GM21526 (cell line): ENCODE data around the gene PCDHA1.

ENCODE experiments used
- ATAC-seq: cut with Tn5 transposase; IDR thresholded peaks from one replicate; pipeline ENCODE4 v1.9.1; 2021; ENCODE audit warnings: moderate library complexity; ENCODE audit not compliant: unreplicated experiment, low FRiP score

The PCDHA1 gene

DNA sequence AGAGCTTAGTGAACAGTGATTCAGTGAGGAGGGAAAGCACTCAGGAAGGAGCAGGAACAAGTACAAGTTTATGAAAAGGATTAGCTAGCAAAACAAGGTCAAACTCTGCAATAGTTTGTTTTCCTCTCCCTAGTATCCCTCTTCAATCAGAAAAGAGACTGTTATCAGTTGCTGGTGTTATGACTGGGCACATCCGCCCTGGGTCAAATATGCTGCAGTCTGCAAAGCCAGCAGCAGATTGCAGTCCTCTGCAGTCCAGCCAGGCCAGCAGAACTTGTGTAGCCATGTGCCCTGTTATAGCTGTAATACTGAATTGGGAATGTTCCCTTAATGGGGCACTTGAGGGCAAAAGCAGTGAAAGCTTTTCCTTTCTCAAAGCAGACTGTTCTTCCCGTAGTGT is 192.3 kb downstream of the PCDHA1 start:
- no peak for ATAC-seq

DNA sequence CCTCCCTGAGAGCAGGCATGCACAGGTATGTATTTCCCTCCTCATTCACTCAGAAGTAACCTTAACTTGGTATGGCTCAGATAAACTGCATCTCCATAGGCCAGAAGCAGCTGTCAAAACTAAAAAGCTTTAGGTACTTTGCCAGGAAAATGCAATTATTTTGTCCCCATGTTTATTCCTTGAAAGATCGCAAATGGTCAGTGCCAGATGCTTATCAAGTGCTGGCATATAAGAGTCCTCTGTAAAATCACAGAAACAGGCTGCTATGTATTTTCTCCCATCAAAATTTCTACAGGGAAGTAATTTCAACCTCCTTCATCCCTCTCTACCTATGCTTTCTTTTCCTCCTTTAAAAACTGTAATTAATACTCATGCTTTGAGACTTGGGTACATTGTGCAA is 193.0 kb downstream of the PCDHA1 start:
- ATAC-seq = no peak

DNA sequence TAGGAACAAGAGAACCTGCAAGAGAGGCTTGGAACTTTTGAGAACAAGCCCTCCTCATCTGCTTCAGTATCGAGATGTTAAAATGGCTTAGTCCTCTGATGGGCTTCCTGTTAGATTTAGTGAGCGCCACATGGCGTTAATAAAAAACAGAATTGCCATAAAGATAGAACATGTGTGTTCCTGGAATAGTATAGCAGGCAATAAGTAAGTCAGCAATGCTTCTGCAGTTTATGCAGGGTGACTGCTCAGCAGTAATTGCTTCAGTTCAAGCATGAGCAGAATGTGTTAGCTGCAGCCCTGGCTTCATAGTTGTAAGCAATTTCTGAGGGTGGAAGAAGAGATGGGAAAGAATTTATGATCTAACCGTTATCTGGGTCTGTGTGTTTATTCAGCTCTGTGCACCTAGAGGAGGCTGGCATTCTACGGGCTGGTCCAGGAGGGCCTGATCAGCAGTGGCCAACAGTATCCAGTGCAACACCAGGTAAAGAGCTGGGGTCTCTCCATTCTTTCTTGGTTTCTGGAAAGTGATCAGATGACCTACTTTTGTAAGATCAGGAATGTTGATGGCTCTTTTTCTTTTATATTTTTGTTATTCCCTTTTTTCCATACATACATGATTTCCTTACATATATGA is 196.3 kb downstream of the PCDHA1 start:
- no peak for ATAC-seq

DNA sequence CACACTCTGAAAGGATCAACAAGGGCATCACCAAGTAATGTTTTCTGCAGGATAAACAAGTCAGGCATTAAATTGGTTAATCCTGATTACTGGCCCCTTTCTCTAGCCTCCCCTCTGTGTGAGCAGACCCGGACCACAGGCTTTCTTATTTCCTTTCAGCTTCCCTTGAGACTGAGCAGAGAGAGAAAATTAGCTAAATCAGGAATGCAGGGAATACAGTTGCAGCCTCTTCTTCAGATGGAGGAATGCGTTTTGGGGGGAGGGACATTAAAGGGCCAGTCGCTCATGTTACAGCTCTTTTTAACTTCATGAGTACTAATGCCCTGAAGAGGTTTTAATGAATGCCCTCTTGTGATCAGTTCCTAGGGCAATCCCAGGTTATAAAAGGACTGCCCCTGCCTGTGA is 200.2 kb downstream of the PCDHA1 start:
- ATAC-seq = no peak

DNA sequence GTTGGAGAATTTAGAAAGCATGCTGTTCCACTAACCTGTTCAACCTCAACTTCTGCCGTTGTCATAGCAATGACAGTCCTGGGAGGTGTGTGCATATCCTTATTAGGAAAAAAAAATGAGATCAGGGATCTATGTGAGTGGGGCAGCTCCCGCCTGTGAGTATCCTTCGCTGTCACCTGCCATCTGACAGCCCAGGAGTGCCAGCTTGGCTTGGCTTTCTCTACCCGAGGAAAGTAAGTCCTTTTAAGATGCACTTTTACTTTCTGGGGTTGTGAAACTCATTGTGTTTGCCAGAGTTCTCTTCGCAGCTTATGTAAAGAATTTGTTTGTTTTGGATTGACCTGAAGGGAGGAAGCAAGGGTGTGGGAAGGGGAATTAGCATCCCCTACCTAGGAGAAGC is 202.2 kb downstream of the PCDHA1 start:
- ATAC-seq = no peak

DNA sequence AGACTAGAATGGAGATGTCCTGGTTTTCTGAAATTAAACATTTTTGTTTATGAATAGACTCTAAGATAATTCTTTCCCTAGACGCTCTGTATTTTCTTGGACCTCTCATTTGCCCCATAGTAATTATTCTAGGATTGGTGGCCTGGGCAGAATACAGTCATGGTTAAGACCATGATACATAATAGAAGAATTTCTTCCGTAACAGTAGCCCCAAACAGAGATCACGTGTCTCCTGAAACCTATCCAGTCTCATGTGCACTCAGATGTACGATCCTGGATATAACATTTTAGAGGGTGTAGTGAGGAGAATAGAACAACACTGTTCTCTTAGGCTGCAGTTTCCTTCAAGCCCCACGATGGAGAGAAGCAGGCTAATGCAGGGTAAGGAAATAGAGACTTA is 202.7 kb downstream of the PCDHA1 start:
- no peak for ATAC-seq

DNA sequence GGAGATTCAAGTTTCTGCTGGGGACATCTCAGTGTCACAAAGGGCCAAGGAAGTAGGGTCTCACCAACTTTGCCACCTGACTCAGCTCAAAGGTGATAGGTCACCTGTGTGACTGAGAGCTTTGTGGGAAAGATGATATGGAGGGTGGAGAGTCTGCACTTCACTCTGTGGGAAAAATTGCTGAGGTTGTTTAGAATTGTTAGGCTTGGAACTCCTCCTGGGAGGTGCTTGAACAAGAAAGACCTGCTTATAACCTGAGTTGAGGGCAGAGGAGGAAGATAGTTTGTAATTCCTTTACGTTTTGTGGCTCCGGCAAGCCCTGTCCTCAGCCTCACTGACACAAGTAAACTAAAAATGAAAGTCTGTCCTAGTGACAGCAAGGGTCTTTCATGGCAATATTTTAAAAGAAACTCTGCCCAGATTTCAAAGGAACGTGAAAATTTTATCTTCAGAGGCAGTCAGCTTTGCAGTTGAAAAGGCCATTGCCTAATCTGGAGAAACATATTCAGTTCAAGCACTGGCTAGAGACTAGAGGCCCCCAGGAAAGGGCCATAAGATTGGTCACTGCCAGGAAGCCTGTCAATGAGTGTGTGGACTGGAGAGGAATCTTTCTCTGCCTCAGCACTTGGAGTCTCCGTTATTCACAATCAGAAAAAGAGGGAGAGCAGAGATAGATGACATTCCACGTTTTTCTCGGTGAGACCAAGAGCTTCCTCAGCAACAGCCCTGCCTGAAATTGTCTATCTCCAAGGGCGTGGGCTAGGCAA is 203.5 kb downstream of the PCDHA1 start:
- no peak for ATAC-seq

DNA sequence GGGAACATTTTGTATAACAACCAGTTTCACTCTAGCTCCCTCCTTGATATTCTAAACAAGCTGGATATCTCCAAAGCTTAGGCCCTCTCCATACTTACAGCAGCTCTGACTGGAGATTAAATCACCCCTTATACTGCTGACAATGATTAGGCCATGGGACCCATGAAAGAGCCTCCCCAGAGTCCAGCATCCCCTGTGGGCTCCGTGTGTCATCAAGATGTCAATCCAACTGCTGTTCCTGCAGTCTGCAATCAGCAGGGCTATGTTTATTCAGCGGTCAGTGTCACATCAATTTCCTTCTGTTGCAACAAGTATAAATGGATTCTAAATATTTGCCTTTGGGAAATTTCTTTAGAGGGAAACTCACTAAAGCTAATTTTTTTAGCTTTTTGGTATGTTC is 206.9 kb downstream of the PCDHA1 start:
- no peak for ATAC-seq

DNA sequence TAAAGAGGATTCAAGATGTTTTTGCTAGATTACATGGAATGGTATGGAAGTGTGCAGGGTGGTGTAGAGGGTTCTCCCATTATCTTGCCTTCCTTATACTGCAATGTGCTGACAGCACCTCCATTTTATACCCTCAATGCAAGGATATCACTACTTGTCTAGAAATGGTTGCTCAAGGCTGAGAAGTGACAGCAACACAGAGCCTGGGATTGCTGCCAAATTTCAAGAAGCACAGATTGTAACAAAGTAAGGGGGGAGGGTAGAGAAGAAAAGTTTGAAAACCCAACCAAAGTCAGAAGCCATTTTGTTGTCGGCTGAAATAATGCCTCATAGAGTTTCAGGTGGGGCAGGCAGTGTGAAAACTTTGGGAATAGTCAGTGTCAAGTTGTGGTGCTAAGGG is 210.1 kb downstream of the PCDHA1 start:
- no peak for ATAC-seq

DNA sequence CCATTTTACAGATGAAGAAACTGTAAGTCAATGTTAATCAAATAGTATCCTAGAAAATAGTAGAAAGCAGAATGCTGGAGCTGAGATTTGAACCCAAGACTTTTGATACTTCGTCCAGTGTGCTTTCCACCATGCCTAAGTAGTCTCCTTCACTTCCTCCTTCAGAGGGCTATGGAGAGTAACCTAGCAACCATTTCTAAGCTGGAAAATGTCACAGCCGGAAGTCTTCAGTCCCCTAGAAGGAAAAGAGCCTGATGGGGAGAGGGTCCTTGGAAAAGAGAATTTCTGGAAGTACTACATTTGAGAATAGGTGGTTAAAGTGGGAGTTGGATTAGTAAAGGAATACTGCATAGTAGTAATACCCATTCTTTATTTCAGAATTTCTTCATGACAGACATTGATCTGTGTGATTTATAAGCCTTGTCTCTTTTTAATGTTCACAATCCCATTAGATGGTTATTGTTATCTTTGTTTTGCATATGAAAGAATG is 213.0 kb downstream of the PCDHA1 start:
- no peak for ATAC-seq

DNA sequence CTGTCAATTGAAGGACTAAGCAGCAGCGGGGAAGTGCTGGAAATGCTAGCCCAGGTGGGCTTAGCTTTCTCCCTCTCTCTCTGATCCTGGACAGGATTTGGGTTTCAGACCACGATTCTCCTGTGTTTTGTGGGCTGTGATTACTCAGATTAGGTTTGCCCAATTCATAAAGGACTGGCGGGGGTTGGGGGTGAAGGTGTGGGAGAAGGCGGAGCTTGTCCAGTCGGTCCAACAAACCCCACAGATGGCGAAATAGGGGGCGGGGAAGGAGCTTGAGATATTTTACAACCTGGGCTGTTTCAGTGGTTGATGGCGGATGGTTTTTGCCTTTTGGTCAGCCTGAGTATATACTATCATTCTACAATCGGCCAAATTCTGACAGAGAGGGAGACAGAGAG is 215.5 kb downstream of the PCDHA1 start:
- no peak for ATAC-seq

DNA sequence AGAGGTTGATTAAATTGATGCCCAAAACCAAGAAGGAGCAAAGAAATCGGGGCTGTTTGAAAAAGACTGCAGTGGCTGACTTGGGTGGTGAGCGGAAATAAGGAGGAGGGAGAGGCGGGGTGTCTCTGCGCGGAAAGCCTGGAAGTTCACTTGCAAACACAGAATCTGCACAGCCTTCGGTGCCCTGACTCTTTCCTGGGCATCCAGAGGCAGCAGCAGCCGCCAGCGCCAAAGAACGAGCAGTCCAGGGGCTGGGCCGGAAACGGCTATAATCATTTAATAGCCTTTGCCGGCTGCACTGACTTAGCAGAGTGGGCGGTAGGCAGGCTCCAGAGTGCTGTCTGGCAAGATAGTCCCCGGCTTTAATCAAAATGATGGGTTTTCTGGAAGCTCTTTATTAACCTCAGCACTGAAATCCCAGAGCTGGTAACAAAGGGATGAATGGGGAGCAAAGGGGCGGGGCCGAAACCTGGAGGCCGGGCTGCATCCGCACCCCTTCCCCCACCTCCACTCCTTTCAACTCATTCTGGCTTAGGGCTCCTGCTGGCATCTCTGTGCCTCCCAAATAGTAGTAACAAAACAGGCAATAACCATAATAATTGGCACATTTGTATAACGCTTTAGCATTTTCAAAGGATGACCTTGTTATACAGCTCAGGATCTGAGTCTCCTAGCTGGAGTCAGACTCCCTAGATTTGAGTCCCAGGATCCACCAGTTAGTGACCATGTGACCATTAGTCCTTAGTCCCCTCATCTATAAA is 216.1 kb downstream of the PCDHA1 start:
- ATAC-seq = no peak

DNA sequence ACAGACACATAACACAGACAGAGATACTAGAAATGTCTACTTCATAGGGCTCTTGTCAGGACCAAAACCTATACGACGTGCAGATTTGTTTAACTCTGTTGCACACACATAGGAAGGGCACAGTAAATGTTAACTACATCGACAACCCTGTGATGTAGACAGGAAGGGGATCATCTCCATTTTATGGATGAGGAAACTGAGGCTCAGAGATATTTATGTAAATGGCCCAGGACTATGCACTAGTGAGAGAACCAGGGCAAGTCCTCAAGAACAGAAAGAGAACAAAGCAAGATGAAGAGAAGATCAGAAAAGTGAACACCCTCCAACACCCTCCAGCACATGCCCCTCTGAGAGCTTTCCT is 216.6 kb downstream of the PCDHA1 start:
- ATAC-seq = no peak

DNA sequence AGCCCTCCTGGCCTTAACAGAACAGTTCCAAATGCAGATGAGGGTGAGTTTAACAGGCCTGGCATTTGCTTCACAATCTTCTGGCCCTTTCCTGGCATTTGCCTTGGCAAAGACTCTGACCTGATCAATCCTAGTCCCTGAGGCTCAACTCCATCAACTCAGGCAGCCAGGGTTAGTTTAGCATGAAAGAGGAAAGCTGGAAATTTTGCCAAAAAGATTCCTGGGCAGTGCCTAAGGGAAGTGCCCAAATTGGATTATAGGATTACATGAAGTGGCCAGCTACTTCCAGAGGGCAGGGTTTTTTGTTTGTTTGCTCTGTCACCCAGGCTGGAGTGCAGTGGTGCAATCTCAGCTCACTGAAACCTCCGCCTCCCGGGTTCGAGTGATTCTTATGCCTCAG is 217.1 kb downstream of the PCDHA1 start:
- ATAC-seq = no peak

DNA sequence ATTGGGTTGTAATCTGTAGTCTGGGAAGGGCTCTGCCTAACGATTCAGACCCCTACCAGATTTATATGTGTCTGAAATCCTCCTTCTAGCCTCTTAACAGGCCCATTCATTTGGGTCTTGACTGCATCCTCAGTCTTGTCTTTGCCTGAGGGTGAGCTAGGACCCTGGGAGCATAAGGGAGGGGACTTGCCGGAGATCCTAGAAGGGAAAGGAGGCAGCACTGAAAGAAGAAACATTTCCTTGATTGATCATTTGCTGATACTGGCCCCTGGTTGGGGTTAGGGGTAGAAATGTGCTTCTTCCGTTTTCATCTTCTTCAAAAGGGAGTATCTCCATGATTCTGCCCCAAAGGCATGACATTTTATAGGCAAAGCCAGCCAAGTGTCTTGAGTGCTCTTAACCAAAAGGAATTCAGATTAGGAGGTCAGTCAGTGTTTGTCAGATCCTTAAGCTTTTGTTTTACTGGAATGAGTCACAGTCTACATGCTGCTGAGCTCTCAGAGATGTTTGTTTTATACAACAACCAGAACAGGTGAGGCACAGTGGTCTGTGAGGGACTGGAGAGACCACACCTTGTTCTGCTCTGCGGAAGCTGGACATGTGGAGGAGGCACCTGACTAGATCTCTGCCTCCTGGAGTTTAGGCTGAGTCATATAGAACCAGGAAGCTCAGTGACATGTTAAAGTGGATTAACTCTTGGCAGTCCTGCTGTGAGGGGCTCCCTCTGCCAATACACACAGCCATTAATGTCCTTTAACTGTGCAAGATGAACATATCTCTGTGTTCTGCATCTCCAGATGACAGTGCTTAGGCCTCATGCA is 218.1 kb downstream of the PCDHA1 start:
- no peak for ATAC-seq

DNA sequence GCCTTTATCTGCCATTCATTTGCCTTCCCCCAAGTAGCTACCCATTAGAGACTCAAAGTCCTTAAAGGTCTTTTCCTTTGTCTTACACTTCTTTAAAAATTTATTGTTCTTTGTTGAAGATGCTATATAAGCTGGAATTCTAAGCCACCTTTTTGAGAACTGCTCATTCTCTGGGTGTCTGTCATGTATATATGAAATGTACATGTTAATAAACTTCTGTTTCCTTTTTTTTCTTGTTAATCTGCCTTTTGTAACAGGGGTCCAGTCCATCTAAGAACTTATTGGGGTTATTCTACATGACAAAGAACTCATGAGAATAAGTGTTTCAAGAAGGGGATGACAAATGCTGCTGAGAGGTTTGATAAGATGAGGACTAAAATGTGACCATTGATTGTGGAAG is 221.9 kb downstream of the PCDHA1 start:
- no peak for ATAC-seq

DNA sequence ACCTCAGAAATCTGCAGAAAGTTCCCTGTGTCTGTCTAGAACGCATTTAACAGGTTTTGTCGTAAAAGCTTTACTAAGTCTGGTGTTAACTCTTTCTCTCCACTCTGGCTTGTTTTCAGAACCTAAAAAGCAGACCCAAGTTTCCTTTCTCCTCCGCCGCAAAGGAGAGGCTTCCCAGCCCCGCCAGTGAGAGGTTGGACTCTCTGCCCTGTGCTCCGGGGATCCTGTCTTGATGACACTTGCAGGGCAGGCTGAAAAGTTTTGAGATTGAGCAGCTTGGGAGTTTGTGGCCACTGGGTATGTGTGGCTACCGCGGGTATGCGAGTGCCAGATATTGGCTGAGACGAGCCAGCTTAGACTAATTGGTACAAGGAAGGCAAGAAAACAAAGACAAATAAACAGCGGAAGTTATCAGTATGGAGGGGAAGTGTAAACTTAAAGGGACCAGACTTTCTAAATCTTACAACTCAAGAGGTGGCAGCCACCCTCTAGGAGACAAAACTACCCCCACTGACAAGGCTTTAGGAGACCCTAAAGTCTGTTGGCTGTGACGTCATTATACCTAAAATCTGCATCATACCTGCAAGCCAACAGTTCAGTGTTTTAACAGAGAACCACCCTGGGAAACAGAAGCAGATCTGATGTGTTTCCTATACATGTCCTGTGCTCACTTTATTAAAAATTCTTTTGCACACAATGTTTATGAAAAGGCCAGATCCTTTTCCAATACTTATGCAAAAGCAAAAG is 224.3 kb downstream of the PCDHA1 start:
- no peak for ATAC-seq

DNA sequence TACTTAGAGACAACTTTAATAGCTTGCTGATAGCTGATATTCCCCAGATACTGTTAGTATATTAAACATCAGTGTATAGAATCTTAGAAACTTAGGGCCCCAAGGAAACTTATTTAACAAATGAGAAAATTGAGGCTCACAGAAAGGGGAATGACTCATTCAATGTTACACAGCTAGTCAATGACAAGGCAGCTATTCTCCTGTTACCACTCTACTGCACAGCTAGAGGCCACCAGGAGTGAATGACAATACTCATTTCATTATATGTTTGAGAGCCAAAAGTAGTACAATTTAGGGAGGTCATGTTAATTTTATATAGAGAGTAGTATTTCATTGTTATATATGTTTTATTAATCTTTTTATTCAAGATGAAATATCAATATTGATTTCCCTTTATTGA is 232.0 kb downstream of the PCDHA1 start:
- ATAC-seq = no peak

DNA sequence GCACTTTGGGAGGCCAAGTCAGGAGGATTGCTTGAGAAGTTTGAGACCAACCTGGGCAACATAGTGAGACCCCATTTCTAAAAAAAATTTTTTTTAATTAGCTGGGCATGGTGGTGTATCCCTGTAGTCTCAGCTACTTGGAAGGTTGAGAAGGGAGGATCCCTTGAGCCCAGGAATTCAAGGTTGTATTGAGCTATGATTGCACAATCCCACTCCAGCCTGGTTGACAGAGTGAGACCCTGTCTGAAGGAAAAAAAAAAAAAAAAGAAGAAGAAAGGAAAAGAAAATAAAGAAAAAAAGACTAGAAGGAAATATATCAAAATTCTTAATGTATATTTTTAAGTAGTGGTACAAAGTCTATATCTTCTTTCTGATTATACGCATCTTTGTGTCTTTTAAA is 236.4 kb downstream of the PCDHA1 start:
- ATAC-seq = no peak

DNA sequence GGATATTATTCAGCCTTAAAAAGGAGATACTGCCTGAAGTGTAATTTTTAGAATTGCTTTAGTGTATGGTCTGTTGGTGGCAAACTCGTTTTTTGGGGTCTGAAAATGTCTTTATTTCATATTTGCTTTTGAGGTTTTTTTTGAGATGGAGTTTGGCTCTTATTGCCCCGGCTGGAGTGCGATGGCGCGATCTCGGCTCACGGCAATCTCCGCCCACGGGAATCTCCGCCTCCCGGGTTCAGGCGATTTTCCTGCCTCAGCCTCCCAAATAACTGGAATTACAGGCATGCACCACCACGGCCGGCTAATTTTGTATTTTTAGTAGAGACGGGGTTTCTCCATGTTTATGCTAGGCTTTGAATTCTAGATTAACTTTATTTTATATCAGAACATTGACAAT is 245.1 kb downstream of the PCDHA1 start:
- no peak for ATAC-seq
